NCI-H2171 treated with DMSO at 0.1 percent for 48 hours (cell line): Measurements from ENCODE around the gene CENPF.
"Not testable (repeated sequence)": the region's sequence is repeated elsewhere in the genome, so short reads cannot be mapped to it uniquely, and the experiment has no call there.

Source experiments
- DNase-seq: peaks from one replicate; lab custom pipeline; 2025; lab: John Stamatoyannopoulos, UW

Gene CENPF

GRCh38 chr1:214662223-214662785 lies 59.3 kb downstream of the CENPF start:
- DNase-seq: no peak

GRCh38 chr1:214664651-214665433 lies 61.8 kb downstream of the CENPF start:
- no peak for DNase-seq

- DNase-seq: no peak
Observed at GRCh38 chr1:214665606-214666110, 62.7 kb downstream of the CENPF start.

GRCh38 chr1:214666674-214667073 lies 63.7 kb downstream of the CENPF start:
- no peak for DNase-seq

GRCh38 chr1:214670098-214670497 lies 67.1 kb downstream of the CENPF start:
- DNase-seq: no peak

- not testable (repeated sequence) for DNase-seq
Observed at GRCh38 chr1:214673029-214673428, 70.0 kb downstream of the CENPF start.

GRCh38 chr1:214673576-214673975 lies 70.6 kb downstream of the CENPF start:
- no peak for DNase-seq

- DNase-seq: not testable (repeated sequence)
Observed at GRCh38 chr1:214675524-214675923, 72.5 kb downstream of the CENPF start.

- DNase-seq: no peak
Observed at GRCh38 chr1:214676747-214677146, 73.8 kb downstream of the CENPF start.

GRCh38 chr1:214677945-214678344 lies 75.0 kb downstream of the CENPF start:
- DNase-seq: no peak

- DNase-seq: no peak
Observed at GRCh38 chr1:214678386-214678785, 75.4 kb downstream of the CENPF start.

- DNase-seq: no peak
Observed at GRCh38 chr1:214683621-214684020, 80.6 kb downstream of the CENPF start.

GRCh38 chr1:214685906-214686305 lies 82.9 kb downstream of the CENPF start:
- no peak for DNase-seq

- DNase-seq: no peak
Observed at GRCh38 chr1:214686497-214686896, 83.5 kb downstream of the CENPF start.

- no peak for DNase-seq
Observed at GRCh38 chr1:214688891-214689290, 85.9 kb downstream of the CENPF start.

GRCh38 chr1:214694769-214695168 lies 91.8 kb downstream of the CENPF start:
- DNase-seq: no peak

GRCh38 chr1:214698559-214698958 lies 95.6 kb downstream of the CENPF start:
- DNase-seq: no peak

- DNase-seq: no peak
Observed at GRCh38 chr1:214700437-214700836, 97.4 kb downstream of the CENPF start.

- DNase-seq: no peak
Observed at GRCh38 chr1:214702556-214702955, 99.6 kb downstream of the CENPF start.

- no peak for DNase-seq
Observed at GRCh38 chr1:214707306-214708087, 104.5 kb downstream of the CENPF start.

GRCh38 chr1:214708321-214708955 lies 105.4 kb downstream of the CENPF start:
- DNase-seq: no peak

GRCh38 chr1:214709241-214709640 lies 106.2 kb downstream of the CENPF start:
- no peak for DNase-seq
